ENCODE measurements around the gene CCSER1.

The CCSER1 gene

DNA sequence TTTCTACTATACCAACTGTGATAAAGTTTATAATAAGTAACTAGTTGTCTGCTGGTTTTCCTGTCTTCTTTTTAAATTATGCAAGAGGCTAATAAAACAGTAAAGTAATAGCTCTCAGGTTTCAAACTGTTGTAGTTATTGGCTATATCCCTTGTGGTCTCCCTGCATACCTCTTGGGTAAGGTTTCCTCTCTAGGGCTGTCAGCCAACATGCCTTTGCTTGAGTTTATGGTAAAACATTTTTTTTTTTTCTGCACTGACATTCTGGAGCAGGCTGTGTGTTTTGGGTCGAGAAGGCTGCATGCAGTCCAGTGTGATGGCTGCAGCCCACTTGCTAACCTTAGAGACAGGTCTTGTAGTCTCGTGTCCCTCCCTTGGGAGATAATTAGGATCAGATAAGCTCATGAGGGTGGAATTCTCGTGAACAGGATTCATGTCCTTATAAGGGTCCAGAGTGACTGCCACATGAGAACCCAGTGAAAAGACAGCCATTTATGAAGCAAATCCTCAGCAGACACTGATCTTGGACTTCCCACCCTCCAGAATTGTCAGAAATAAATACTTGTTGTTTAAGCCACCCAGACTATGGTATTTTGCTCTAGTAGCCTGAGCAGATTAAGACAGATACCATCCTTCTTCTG lies 831.2 kb downstream of the CCSER1 start:
- no peak for DNase-seq (ENCODE audit: low spot score)

DNA sequence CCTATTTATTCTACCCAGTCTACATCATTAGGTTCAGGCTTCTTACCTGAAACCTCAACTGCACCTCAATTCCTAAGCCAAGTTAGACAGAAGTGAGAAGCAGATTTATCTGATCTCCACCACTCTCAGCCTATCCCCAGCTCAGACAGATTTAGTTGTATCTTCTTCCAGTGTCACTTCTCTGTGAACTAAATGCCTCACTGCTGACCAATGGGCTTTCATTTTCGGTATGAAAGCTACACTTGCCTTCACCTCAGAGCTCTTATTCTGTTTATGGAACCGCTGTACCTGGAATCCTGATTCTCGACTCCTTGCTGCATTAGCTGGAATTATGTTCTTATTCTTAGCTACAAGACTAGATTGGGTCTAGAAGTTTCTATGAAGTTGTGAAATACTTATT lies 833.2 kb downstream of the CCSER1 start:
- DNase-seq (ENCODE audit: low spot score), result no peak

DNA sequence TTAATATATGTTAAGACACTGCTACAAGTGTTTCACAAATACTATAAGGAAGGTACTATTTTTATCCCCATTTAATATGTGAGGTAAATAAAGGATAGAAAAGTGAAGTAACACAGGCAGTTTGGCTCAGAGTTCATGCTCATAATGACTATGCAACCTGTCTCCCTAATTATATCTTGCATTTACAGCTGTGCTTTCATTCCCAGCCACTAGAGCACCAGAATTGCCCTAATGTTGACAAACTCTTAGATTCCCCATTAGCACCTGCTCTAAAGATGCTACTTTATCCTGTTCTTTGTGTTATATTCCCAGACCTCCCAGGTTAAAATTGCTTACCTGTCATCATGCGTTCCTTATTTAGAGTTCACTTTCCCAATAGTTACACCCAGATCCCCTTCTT lies 833.6 kb downstream of the CCSER1 start:
- DNase-seq (ENCODE audit: low spot score), result no peak

DNA sequence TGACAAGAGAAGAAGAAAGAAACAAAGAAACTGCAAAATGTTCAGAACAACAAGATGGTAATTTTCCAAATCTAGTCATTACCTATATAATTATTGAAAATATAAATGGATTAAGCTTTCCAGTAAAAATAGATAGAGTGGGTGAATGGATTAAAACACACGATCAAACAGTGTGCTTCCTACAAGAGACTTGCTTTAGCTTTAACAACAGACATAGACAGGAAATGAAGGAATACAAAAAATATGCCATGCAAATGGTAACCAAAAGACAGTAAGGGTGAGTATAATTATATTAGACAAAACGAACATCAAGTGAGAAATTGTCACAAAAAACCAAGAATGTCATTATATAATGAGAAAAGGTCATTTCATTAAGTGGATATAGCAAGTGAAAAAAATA lies 842.8 kb downstream of the CCSER1 start:
- no peak for DNase-seq (ENCODE audit: low spot score)

DNA sequence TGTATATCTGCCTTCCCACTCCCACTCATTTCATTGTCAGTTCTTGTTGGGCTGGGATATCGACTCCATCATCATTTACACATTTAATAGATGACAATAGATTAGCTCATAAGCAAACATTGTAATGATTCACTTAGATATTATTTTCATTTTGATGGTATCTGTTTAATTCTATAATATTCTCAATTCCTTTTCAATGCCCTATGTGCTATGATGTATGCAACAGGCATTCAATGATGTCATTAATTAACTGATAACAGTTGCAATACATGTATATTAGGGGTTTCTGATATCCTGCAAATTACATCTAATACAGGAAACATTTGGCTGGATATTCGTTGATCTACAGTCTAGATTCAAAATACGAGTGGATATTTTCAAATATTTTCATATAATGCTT lies 850.5 kb downstream of the CCSER1 start:
- DNase-seq (ENCODE audit: low spot score), result no peak

DNA sequence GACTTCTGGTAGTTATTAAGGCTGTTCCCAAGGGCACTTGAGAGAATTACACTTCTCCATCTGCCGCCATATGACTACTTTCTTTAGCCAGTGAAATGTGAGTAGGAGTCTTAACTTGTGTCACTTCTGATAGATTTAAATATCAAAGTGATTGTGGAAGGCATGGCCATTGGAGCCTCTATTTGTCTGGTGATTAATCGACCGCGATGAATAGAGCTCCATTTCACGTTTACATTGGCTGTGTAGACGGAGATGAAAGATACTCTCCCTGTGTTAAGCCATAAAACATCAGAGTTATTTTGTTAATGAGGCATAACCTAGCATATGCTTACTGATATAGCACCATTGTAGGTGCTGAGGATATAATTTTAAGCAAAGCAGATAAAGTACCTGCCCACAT lies 852.4 kb downstream of the CCSER1 start:
- no peak for DNase-seq (ENCODE audit: low spot score)

DNA sequence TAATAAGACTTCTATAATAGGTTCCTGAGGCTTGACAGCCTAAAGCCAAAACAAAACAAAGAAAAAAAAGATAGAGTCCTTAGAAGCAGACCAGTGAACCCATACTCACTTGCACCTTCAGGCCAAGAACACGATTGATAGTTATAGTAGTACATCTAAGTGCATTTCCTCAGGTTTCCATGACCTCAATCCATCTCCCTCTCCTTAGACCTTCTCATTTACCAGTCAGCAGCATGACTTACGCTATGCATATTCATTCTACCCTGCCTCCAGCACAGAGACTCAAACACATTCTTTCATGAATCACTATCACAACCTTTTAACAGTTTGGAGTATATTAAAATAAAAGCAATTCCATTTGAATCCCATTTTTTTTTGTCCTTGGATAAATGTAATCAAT lies 855.6 kb downstream of the CCSER1 start:
- no peak for DNase-seq (ENCODE audit: low spot score)

DNA sequence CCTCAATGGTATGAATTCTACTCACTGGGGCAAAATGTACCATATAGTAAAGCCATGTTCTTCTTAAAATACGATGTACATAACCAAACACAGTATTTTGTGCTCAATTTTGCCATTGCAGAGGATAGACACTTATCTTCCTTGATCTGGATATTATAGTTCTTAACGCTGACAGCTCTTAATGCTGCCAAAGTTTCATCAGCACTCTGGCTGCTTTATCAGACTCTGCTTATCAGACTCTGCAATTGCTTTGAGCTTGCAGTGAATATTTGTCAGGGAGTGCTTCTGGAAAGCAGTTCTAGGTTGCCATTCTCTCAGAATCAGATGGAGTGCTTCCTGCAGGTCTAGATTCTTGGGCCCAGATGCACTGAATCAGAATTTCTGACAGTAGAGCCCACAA lies 863.1 kb downstream of the CCSER1 start:
- no peak for DNase-seq (ENCODE audit: low spot score)

DNA sequence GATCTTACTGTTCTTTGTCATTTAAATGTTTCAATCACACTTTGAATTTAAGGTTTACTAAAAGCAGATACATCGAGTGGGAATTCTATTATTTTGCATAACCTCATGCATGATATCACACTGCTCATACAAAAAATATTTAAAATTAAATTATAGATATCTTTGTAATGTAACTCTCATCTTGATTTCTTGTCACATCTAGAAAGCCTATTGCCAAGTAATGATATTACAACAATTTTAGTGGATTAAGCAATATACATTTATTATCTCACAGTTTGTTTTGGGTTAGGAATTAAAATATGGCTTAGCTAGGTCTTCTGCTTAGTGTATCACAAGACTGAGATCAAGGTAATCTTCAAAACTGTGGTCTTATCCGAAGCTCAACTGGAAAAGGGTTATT lies 865.0 kb downstream of the CCSER1 start:
- no peak for DNase-seq (ENCODE audit: low spot score)

DNA sequence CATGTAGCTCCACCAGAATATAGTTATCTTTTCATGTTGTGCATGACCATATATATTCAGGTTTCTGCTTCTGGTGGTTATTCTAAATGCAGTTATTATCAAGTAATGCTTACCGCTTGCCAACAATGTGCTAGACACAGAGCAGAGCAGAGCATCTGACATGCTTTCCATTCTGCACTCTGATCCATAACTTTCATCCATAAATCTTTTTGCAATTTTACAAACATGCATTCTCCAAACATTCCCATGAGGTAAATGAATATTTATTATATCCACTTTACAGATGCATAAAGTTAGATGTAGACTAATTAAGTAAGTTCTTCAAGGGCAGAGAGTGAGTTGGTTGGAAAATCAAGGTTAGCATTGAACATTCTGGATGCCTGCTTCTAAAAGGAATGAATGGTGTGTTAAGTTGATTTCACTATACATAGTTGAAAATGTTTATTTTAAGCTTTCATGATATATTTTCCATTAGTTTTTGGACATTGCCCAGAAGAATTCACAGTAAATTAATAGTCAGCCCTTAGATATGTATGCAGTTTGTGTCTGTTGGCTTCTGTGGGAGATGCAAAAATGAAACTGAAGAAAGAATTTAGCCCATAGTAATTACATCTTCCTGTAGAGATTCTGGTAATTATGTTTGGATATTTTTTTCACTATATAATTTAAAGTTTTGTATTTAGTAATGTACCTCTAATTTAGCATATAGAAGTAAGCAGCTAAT lies 867.8 kb downstream of the CCSER1 start:
- no peak for DNase-seq (ENCODE audit: low spot score)

DNA sequence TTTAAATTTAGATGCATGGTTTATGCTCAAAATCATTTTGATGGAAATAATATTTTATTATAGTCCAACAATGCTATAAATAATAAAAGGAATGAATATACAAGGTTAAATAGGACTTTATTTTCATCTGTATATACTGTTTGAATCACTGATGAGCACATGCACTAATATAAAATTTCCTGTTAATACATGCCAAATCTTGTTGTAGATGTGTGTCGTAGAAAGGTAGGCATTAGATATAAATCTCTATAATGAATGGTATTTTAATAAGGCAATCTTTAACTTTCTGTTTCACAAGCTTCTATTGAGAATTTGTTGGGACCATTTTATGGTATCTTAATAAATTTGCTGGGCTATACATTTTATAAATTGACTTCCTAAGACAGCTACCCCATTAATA lies 868.8 kb downstream of the CCSER1 start:
- DNase-seq (ENCODE audit: low spot score), result no peak

DNA sequence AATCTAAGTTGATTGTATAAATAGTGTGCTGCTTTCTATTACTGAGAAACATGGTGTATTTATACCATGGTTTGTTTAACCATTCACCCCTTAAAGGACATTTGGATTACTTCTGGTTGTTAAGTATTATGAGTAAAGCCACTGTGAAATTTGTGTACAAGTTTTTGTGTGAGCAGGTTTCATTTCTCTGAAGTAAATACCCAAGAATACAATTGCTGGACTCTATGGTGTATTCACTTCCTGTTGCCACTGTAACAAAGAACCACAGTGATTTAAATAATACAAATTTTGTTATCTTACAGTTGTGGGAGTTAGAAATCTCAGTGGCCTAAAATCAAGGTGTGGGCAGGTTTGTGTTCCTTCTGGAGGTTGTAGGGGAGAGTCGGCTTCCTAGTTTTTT lies 869.6 kb downstream of the CCSER1 start:
- DNase-seq (ENCODE audit: low spot score), result no peak

DNA sequence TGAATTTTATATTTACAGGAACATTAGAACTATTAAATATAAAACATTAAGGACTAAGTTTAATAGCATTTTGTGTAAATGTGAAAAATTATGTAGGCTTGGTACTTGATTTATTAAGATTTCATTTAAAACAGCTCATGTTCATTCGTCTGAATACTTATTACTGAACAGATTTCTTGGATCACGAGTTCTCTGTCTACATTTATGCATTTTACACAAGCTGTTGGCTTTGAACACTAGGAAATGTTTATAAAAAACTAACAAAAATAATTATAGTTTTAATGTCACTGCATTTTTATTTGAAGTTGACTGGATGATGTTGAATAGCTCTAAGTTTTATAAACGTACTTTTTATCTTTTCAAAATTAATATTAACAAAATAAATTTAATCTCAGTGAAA lies 888.7 kb downstream of the CCSER1 start:
- no peak for DNase-seq (ENCODE audit: low spot score)

DNA sequence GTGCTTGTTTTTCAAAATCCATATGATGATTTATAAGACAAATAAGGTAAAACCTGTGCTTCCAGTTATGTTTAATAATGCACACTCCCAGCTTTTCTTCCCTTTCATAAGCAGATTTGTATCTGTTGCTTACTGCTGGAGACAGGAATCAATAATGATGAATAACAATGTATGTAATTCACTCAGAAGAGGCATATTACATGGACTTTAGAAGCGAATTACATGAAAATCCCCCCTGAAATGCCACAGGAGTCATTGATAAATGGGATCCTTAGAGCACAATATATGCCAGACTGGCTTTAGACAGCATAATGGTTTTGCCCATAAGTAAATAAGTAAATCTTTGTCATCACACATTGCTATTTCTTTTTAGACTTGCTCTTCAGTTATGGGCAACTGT lies 892.3 kb downstream of the CCSER1 start:
- no peak for DNase-seq (ENCODE audit: low spot score)

DNA sequence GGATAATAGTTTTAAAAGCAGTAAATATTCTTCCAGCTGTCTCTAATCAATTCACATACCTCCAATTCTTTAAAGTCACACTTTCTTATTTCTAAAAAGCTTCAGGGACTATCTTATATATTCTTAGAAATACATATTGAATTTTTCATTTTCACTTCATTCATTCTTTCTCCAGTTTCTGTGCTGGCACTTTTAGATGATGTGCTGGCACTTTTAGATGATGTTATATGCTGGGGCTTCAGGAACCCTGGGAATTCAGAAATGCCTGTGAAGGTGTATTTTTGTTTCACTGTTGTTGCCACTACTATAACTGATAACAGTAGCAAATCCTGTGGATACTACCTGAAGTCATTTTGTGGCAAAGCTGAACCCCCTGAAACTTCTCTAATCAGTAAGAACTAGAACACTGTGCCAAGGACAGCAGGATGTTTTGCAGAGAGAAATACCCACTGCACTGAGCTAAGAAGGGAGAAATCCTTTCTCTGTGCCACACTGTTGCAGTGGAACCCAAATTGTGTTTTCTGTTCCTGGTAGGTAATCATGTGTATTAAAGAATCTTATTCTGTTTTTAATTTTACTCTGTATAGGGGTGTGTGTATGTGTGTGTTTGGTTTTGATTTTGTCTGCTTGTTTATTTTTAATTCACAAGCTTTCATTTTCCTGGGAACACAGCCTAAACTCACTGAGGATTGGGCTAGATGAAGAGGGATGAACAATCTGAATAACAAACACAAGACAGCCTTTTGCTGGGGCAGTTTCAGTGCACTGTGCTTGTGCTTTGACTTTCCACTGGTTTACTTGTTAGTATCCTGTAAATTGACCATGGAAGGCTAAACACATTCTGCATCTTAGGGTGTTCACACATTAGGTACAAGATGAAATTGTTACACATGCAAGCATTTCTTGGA lies 898.3 kb downstream of the CCSER1 start:
- no peak for DNase-seq (ENCODE audit: low spot score)

DNA sequence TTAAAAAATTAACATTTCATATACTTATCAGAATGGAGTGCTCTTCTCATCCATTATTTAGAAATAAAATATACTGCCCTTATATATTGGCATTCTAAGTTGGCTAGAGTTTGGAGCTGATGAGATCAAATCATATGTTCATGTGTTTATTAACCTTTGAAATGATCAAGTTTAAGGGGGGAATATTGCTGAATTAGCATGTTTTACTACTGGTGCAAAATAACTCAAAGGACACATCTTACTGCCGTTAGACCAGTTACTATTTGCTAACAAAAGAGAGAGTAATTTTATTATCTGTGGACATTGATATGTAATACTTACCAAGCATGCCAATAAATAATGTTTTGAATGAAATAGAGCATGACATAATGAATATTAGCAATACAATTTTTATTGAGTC lies 901.0 kb downstream of the CCSER1 start:
- DNase-seq (ENCODE audit: low spot score), result no peak

DNA sequence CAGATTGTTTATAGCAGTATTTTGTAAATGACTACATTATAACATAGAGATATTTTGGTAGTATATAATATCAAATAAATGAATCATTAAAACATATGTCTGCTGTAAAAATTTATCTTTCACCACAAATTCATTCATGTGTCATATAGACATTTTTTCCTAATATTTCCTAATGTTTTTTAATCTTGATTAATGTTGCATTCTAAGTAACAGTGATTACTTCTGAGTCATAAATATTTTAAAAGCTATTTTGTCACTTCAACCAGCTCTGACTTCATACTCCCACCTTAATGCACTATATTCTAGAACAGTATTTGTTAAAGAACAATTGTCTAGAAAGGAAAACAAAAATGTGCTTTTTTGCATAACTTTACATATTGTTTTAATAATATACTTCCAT lies 904.6 kb downstream of the CCSER1 start:
- DNase-seq (ENCODE audit: low spot score), result no peak

DNA sequence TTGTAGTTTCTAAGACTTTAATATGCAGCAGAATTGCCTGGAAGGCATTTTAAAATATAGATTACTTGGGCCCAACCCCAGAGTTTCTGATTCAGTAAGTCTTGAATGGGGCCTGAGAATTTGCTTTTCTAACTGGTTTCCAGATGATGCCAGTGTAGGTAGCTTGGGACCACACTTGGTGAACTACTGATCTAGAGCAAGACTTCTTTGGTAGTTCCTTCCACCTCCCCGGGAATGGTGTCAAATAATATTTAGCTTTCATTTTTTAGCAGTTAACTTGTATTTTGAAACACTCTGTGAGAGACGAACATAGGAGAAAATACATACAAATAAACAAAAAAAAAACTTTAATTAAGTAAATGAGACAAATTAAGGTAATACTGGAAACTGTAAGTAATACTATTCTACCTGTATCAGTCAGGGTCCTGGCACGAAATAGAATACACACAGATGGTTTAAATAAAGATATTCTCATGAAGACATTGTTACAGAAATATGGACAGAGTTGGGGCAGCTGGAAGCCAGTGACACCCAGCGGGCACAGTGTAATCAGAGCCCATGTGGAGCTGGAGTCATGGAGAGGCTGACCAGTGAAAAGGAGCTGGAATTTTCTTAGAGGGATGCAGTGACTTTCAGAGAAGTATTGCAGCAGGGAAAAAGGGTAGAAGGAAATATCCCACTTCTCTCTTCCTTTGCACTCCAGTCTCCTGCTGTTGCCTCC lies 905.7 kb downstream of the CCSER1 start:
- DNase-seq (ENCODE audit: low spot score), result no peak

DNA sequence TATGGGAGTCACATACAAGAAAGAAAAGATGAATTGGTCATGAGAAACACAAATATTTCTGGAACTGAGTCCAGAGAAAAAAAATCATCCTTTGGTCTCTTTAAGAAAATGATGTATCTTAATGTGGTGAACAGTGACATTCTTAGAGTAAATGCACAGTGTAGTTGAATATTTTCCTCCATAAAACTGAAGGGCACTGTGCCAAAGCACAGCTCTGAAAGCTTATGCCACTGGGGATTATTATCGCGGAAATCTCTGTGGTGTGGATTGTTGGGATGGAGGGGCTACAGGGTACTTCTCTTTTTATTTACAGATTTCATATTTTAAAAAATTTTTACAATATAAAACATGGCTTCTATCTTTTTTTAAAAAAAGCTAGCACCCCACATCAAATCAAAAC lies 908.1 kb downstream of the CCSER1 start:
- DNase-seq (ENCODE audit: low spot score), result no peak

DNA sequence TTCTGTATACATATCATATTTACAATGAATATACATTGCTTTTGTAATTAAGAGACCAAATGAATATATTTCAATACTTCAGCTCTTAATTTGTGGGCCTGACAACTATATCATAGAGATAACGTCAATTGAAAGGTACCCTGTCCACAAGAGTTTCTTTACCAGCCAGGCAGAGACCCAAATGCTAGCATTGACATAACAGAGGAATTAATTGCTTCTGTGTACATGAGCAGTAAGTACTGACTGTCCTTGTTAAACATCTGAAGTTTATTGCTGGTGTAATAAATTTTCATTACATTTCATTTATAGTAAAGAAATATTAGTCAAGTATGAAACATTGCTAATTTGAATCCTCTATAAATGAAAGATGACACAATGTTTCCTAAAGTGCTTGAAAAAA lies 910.8 kb downstream of the CCSER1 start:
- DNase-seq (ENCODE audit: low spot score), result no peak

DNA sequence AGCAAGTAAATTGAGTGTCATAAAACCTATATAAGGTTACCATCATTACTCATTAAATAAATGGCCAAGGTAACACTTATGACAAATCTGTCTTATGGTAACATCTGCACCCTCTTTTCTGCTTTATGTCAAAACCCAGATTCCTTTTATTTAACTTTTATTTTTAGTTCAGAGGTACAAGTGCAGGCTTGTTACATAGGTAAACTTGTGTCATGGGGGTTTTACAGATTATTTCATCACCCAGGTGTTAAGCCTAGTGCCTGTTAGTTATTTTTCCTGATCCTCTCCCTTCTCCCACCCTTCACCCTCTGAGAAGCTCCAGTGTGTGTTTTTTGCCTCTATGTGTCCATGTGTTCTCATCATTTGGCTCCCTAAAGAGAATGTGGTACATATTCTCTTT lies 930.7 kb downstream of the CCSER1 start:
- no peak for DNase-seq (ENCODE audit: low spot score)

DNA sequence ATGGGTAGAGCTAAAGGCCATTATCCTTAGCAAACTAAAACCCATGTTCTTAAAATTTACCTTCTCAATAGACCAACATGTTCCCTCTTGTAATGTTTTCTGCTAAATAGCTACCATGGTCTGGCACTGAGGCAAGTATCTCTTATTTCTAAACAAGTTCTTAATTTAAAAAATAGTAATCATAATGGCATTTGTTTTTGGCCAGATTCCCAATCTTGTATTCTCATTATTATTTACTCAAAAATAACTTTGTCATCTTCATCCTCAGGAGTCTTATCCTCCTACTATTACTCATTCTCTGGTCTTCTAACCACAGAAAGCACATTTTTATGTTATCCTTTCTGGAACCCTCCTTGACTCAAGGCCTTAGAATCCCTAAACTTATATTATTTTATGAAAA lies 931.2 kb downstream of the CCSER1 start:
- no peak for DNase-seq (ENCODE audit: low spot score)
